HAP-1 (cell line): ENCODE measurements around the gene TTN.

Experiments used
- DNase-seq, 2 experiments: peaks; one replicate each; pipeline ENCODE4 v3.0.0-alpha.2; 2016 to 2020; ENCODE audit warnings: low spot score in 2 of 2
- H3K27me3 ChIP-seq: fragments of 250-450 bp; sonication (Bioruptor Pico); 2 replicates; pipeline ENCODE4 v1.5.1; 2020; ENCODE audit warnings: low read depth, mild to moderate bottlenecking, moderate library complexity
- H3K36me3 ChIP-seq: fragments of 250-450 bp; sonication (Bioruptor Pico); replicated peaks from 2 replicates; pipeline ENCODE4 v1.5.1; 2020; ENCODE audit warnings: mild to moderate bottlenecking
- H3K4me1 ChIP-seq: fragments of 250-450 bp; sonication (Bioruptor Pico); 2 replicates; pipeline ENCODE4 v1.5.1; 2020; ENCODE audit warnings: mild to moderate bottlenecking
- H3K4me3 ChIP-seq: fragments of 250-450 bp; sonication (Bioruptor Pico); 2 replicates; pipeline ENCODE4 v1.5.1; 2020; ENCODE audit warnings: mild to moderate bottlenecking, moderate library complexity
- H3K9me3 ChIP-seq: fragments of 250-450 bp; sonication (Bioruptor Pico); 2 replicates; pipeline ENCODE4 v1.5.1; 2020; ENCODE audit warnings: mild to moderate bottlenecking, moderate library complexity
- in situ Hi-C: fragments of 300-500 bp; cut with MboI; formaldehyde crosslinking; loops from 3 replicates; pipeline ENCODE4 v1.14.3; 2020; ENCODE audit warnings: low sequenced_read_pairs, inconsistent platforms, mixed read lengths

TTN gene

DNA sequence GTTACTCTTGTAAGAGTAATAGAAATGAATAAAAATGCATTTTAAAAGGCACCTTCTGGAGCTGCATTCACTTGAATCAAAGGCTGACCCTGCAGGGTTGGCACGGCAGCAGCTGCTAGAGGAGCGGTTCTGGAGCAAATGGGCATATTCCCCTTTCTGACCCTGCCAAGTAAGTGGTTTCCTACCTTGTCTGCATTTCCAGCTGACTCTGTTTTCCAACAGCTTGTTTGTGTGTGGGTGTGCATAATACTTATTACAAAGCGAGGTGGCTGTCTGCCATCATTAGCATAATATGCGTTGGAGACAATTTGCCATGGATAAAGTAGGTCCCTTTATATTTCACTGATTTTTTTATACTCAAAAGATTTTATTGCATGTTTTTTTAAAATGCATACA is 21.3 kb upstream of the TTN start:
- peaks cover 14% of the 10 kb centered on the region for H3K4me1 ChIP-seq
- no peaks in the 10 kb centered on the region for H3K36me3 ChIP-seq
- DNase-seq, result peak; percentile 14 to 43
- H3K9me3 ChIP-seq, result no peaks in the 10 kb centered on the region
- in situ Hi-C loops, result no loop called here
- no peak overlapping the region for H3K4me3 ChIP-seq
- H3K27me3 ChIP-seq, result no peaks in the 10 kb centered on the region

DNA sequence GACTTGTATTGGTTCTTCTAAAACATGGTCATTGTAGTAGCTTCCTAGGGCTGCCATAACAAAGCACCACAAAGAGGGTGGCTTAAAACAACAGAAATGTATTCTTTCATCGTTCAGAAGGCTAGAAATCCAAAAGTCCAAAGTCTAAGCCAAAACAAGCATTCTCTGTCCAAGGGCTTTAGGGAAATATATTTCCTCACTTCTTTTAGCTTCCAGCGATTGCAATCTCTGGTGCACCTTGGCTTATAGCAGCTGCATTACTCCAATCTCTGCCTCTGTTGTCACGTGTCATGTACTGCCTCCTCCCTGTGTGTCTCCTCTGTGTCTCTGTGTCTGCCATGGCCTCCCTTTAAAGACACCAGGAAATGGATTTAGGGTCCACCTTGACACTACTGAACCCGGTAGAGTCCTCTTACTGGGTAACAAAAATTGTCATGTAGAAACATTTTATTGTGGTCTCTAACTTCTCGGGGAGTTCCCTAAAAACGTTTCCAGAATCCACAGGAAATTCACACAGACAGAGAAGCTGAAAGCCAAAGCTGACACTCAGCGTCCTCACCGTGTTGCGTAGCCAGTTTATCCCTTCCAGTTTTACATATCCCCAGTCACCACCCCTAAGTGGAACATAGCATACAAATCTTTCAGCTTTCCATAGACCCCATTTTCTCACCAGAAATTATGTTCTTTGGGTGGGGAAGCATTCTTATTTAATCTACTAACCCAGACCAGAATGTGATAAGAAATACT is 20.7 kb upstream of the TTN start:
- DNase-seq, result no peak
- H3K27me3 ChIP-seq, result no peaks in the 10 kb centered on the region
- no peaks in the 10 kb centered on the region for H3K9me3 ChIP-seq
- H3K4me1 ChIP-seq, result peaks cover 14% of the 10 kb centered on the region
- no peak overlapping the region for H3K4me3 ChIP-seq
- in situ Hi-C loops, result no loop called here
- H3K36me3 ChIP-seq, result no peaks in the 10 kb centered on the region

DNA sequence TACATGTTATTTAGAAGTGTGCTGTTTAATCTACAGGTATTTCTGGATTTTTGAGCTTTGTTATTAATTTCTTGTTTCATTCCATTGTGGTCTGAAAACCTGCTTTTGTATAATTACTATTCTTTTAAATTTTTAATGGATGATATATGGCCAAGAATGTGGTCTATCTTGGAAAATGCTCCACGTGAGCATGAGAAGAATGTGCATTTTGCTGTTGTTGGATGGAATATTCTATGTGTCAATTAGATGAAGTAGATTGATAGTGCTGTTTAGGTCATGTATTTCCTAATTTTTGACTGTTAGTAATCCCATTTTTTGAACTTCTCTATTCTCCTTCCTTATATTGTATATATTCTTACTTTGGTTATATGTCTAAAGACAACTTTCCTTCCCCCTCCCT is 19.9 kb upstream of the TTN start:
- Histone ChIP-seq H3K36me3 (no peaks in the 10 kb centered on the region), H3K9me3 (no peaks in the 10 kb centered on the region), H3K27me3 (no peaks in the 10 kb centered on the region), H3K4me3 (no peak overlapping the region), H3K4me1 (peaks cover 14% of the 10 kb centered on the region)
- in situ Hi-C loops, result no loop called here
- DNase-seq, result no peak

DNA sequence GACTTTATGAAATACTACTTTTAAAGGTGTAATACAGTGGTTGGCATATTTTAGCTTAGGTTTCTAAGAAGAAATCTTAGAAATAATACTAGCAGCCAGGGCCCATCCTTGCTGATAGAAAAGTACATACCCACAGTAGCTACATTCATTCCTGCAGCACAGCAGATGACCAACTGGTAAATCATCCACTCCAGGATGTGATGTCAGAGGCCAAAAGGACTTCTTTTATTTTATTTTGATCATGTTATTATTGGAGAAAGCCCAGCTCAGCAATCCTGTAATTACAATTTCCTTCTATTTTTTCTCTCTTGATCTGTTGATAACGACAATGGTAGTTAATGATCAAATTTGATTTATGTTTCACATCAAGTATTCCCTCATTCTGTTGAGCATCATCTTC is 18.0 kb upstream of the TTN start:
- no peaks in the 10 kb centered on the region for H3K36me3 ChIP-seq
- H3K27me3 ChIP-seq, result no peaks in the 10 kb centered on the region
- no peak for DNase-seq
- H3K4me3 ChIP-seq, result no peak overlapping the region
- H3K9me3 ChIP-seq, result no peaks in the 10 kb centered on the region
- H3K4me1 ChIP-seq, result peaks cover 14% of the 10 kb centered on the region
- in situ Hi-C loops, result no loop called here

DNA sequence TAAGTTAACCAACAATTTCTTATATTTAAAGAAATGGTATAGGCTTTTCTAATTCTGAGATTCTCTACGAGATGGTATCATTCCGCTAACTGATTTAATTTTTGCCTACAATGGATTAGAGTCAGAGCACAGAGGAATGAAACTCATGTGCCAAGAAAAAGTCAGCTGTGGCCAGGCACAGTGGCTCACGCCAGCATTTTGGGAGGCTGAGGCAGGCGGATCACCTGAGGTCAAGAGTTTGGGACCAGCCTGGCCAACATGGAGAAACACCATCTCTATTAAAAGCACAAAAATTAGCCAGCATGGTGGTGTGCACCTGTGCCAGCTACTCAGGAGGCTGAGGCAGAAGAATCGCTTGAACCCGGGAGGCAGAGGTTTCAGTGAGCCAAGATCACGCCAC is 17.0 kb upstream of the TTN start:
- H3K27me3 ChIP-seq, result no peaks in the 10 kb centered on the region
- no peak for DNase-seq
- peaks cover 14% of the 10 kb centered on the region for H3K4me1 ChIP-seq
- no peaks in the 10 kb centered on the region for H3K9me3 ChIP-seq
- no peak overlapping the region for H3K4me3 ChIP-seq
- in situ Hi-C loops, result no loop called here
- no peaks in the 10 kb centered on the region for H3K36me3 ChIP-seq

DNA sequence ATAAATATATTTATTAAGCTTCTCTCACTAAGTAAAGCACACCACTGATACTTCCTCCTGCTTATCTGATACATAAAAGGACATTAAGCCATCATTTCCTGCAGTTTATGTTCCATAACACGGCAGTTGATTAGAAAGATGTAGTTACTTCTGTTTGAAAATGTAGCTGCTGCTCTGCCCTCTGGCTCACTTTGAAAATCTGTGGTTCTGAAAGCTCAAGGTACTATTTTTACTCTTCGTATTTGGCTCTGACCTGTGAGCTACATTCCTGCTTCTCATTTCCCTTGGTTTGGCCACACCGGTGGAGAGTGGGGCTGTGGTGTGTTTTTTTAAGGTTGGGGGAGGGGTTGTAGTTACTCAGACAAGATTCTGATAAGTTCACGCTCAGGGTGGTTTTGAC is 12.8 kb upstream of the TTN start:
- H3K4me3 ChIP-seq, result no peak overlapping the region

DNA sequence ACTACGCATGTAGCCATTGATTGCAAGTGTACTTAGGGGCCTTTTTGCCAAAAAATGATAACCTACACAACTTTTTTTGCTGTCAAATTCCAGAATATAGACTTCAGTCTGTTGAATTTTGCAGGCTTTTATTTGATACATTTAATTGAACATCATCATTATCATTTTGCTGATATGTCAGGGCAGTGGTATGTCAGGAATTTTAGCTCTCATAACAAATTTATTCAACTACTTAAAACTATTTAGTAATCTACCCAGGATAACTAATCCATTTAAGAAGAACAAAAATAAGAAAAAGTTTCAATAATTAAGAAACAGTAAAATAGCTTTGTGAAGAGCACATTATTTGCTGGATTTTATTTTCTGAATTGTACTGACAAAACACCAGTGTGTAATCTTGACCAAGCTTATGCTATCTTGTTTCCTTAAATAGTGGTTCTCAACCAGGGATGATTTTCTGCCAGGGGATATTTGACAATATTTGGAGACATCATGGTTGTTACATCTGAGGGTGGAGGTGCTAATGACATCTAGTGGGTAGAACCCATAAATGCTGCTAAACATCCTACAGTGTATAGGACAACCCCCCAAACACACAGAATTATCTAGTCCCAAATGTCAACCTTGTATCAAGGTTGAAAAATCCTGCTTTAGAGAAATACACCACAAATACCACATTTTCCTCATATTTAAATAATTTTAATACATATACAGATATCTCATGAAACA is 12.1 kb upstream of the TTN start:
- H3K9me3 ChIP-seq, result no peaks in the 10 kb centered on the region
- no peaks in the 10 kb centered on the region for H3K4me1 ChIP-seq
- no peaks in the 10 kb centered on the region for H3K36me3 ChIP-seq
- no peak for DNase-seq
- in situ Hi-C loops, result no loop called here
- no peaks in the 10 kb centered on the region for H3K27me3 ChIP-seq
- no peak overlapping the region for H3K4me3 ChIP-seq

More for the DNA sequence above, 12.8 kb upstream of the TTN start:
- Histone ChIP-seq H3K9me3 (no peaks in the 10 kb centered on the region), H3K4me1 (no peaks in the 10 kb centered on the region), H3K27me3 (no peaks in the 10 kb centered on the region), H3K36me3 (no peaks in the 10 kb centered on the region)
- DNase-seq, result no peak
- in situ Hi-C loops, result no loop called here

DNA sequence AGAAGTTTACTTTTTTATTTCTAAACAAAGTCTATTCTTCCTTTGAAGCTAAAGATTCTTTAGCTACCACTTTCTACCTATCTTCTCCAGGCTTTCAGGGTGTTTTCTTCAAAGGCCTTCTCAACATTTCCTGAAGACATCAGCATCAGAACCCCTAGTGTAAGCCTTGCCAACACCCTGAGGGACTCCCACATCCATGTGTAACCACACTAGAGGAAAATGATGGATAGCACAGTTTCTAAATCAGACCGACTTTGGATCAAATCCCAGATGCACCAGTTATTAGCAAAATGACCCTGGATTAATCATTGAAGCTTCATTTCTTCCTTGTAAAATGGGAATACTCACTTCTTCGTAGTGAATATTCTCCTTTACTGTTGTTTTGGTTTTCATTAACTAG is 4.7 kb upstream of the TTN start:
- Histone ChIP-seq H3K36me3 (no peaks in the 10 kb centered on the region), H3K4me3 (no peak overlapping the region), H3K9me3 (no peaks in the 10 kb centered on the region), H3K4me1 (no peaks in the 10 kb centered on the region), H3K27me3 (no peaks in the 10 kb centered on the region)
- in situ Hi-C loops, result no loop called here
- DNase-seq, result no peak

DNA sequence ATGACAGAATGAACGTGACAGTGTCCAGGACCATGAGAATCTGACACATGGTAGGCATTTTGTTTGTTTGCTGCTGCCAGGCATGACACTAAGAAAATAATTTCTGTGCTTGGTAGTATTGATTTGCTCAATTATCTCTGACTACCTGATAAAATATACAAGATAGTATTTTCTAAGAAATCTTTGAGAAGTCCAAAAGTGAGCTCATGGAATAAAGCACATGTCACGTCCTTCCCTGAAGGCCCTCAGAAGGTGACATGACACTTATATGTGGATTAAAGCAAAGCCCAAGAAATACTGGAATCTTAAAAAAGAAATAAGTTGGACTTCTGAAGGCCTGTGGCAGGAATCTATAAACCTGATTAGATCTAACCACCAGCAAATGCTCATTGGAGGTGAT is 3.8 kb upstream of the TTN start:
- no peak overlapping the region for H3K4me3 ChIP-seq
- in situ Hi-C loops, result no loop called here
- no peaks in the 10 kb centered on the region for H3K27me3 ChIP-seq
- no peak for DNase-seq
- H3K4me1 ChIP-seq, result no peaks in the 10 kb centered on the region
- H3K36me3 ChIP-seq, result no peaks in the 10 kb centered on the region
- no peaks in the 10 kb centered on the region for H3K9me3 ChIP-seq

DNA sequence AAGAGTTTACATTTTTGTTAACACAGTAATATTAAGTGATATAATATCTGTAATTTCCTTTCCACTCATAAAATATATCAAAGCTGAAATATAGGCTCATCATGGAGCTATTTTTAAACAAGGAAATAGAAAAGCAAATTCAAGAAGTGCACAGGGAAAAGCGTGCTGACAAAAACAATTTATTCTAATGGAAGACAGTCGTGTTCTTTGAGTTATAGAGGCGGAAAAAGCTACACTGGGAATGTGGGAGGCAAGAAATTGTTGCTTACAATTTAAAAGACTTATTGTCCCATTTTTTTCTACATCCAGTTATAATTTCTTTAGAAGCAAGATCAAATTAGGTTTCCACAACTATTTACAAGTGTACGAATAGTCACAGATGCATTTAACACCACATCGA is 3.2 kb upstream of the TTN start:
- in situ Hi-C loops, result no loop called here
- no peak for DNase-seq
- Histone ChIP-seq H3K27me3 (no peaks in the 10 kb centered on the region), H3K9me3 (no peaks in the 10 kb centered on the region), H3K4me3 (no peak overlapping the region), H3K36me3 (no peaks in the 10 kb centered on the region), H3K4me1 (no peaks in the 10 kb centered on the region)

DNA sequence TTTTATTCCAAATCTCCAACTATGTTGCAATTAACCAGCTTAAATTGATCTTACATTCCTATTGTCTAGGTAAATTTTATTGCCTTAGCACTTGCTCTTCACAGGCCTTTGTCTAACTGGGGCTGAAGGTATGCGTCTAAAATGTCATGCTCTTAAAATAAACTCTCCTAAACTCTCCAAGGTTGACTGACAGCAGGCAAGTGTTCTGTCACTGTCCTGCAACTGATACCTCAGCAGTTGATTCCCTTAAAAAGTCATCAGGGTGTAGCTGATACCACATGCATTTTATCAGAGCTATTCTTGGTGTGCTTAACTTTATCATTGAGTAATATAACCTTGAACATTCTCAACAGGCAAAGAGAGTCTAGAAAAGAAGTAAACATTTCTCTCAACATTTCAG is 680 bp downstream of the TTN start:
- Histone ChIP-seq H3K4me1 (no peaks in the 10 kb centered on the region), H3K9me3 (no peaks in the 10 kb centered on the region), H3K36me3 (no peaks in the 10 kb centered on the region), H3K4me3 (no peak overlapping the region), H3K27me3 (no peaks in the 10 kb centered on the region)
- no peak for DNase-seq
- in situ Hi-C loops, result no loop called here

DNA sequence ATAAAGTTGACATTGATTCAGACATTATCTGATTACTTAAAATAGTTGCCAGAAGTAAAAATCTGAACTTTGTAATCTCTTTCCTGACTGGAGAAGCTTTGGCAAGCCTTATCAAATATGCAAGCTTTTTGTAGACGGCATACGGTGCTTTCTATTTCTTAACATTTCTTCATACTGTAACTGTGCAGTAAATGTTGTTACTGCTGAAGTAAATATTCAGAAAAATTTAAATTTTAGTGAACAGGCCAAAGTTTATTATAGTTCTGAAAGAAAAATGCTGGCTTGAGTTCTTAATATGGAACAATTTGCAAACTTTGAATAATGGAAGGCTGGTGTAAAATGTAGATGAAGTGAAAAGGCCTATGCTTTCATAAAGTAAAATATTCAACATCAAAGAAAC is 1.8 kb downstream of the TTN start:
- no peaks in the 10 kb centered on the region for H3K4me1 ChIP-seq
- H3K27me3 ChIP-seq, result no peaks in the 10 kb centered on the region
- no peak for DNase-seq
- no peaks in the 10 kb centered on the region for H3K36me3 ChIP-seq
- in situ Hi-C loops, result no loop called here
- no peak overlapping the region for H3K4me3 ChIP-seq
- no peaks in the 10 kb centered on the region for H3K9me3 ChIP-seq

DNA sequence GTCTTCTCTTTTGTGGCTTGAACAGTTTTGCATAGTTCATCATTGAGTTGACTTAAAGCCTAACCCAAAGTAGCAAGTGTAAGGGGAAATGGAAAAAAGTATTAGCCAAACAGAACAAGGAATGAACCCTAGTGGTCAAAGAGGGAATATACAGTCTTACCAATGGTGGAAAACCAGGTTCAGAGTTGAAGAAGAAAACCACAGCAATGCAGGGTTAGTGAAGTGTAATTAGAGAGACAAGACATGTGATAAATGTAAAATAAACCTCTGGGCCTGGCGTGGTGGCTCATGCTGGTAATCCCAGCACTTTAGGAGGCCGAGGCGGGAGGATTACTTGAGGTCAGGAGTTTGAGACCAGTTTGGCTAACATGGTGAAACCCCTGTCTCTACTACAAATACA is 2.4 kb downstream of the TTN start:
- Histone ChIP-seq H3K9me3 (no peaks in the 10 kb centered on the region), H3K27me3 (no peaks in the 10 kb centered on the region), H3K4me3 (no peak overlapping the region), H3K36me3 (no peaks in the 10 kb centered on the region), H3K4me1 (no peaks in the 10 kb centered on the region)
- in situ Hi-C loops, result no loop called here
- peak in 1 of 2 experiments; percentile 49 for DNase-seq

DNA sequence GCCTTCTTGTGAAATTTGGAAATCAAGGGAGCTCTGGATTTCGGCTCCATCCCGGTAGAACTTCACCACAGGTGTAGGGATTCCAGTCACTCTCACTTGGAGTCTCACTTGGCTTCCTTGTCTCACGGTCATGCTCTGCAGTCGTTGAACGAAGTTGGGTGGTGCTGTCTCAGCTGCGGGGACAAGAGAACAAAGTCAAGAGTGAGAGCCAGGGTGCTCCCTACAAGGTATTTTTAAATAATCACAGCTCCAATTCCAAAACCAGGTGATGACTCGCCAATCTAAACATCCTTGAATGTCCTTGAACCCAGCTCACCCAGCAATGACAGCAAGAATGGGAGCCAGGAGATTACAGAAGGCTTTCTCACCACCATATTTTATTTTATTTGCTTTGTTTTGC is 6.7 kb downstream of the TTN start:
- no peak overlapping the region for H3K4me3 ChIP-seq
- in situ Hi-C loops, result no loop called here
- H3K9me3 ChIP-seq, result no peaks in the 10 kb centered on the region
- 0 out of 2 replicates have a peak, but pooled peaks cover 3% of the 10 kb centered on the region for H3K4me1 ChIP-seq
- no peaks in the 10 kb centered on the region for H3K36me3 ChIP-seq
- no peaks in the 10 kb centered on the region for H3K27me3 ChIP-seq
- DNase-seq, result no peak
